ENCODE measurements around the gene TMC1.

The TMC1 gene

GRCh38 chr9:72721067-72721466 is 199.7 kb downstream of the TMC1 start:
- Histone ChIP-seq H2AFZ (ENCODE audit: insufficient read depth, low read length, poor library complexity) (no peak overlapping the region), H3K14ac (ENCODE audit: low read length) (no peak overlapping the region), H3K4me1 (ENCODE audit: control insufficient read depth in 1 of 2, insufficient read depth in 2 of 2, low read length in 2 of 2) (no peaks in the 10 kb centered on the region), H3K79me1 (ENCODE audit: low read length) (no peaks in the 10 kb centered on the region), H4K12ac (ENCODE audit: low read depth, low read length) (no peak overlapping the region), H3K4me2 (ENCODE audit: low read length) (no peak overlapping the region), H2BK120ac (ENCODE audit: insufficient read depth, low read length, poor library complexity) (no peak overlapping the region), H4K8ac (ENCODE audit: low read depth, low read length) (no peak overlapping the region), H2AK5ac (ENCODE audit: low read length) (no peak overlapping the region), H3K36me3 (ENCODE audit: control insufficient read depth in 1 of 2, insufficient read depth in 2 of 2, low read length in 2 of 2) (no peaks in the 10 kb centered on the region), H3K27me3 (ENCODE audit: insufficient read depth, low read length) (no peaks in the 10 kb centered on the region), H2BK5ac (ENCODE audit: low read depth, low read length, poor library complexity) (no peak overlapping the region), H3K9me3 (ENCODE audit: insufficient read depth, low read depth, low read length) (no peaks in the 10 kb centered on the region), H3K27ac (ENCODE audit: low read depth, low read length) (no peak overlapping the region), H3K79me2 (ENCODE audit: control insufficient read depth, insufficient read depth, low read length, poor library complexity) (no peaks in the 10 kb centered on the region), H3K18ac (ENCODE audit: low read length) (no peak overlapping the region), H3K4me3 (ENCODE audit: low read depth, low read length) (no peak overlapping the region), H3K9ac (ENCODE audit: low read length) (no peak overlapping the region), H2BK12ac (ENCODE audit: low read length) (no peak overlapping the region), H3K23ac (ENCODE audit: low read length) (no peak overlapping the region), H4K91ac (ENCODE audit: low read depth, low read length) (no peak overlapping the region), H3K4ac (ENCODE audit: low read depth, low read length) (no peak overlapping the region)
- WGBS (ENCODE audit: extremely low coverage, insufficient coverage, insufficient read length) = no CpG with 5 or more reads among the region's 1 CpG
- DNase-seq = no peak

GRCh38 chr9:72726947-72727346 is 205.5 kb downstream of the TMC1 start:
- Histone ChIP-seq H2BK120ac (ENCODE audit: insufficient read depth, low read length, poor library complexity) (no peak overlapping the region), H3K4me2 (ENCODE audit: low read length) (no peak overlapping the region), H3K27ac (ENCODE audit: low read depth, low read length) (no peak overlapping the region), H3K14ac (ENCODE audit: low read length) (no peak overlapping the region), H4K8ac (ENCODE audit: low read depth, low read length) (no peak overlapping the region), H2AFZ (ENCODE audit: insufficient read depth, low read length, poor library complexity) (no peak overlapping the region), H3K4ac (ENCODE audit: low read depth, low read length) (no peak overlapping the region), H3K27me3 (ENCODE audit: insufficient read depth, low read length) (no peaks in the 10 kb centered on the region), H2BK5ac (ENCODE audit: low read depth, low read length, poor library complexity) (no peak overlapping the region), H4K91ac (ENCODE audit: low read depth, low read length) (no peak overlapping the region), H4K12ac (ENCODE audit: low read depth, low read length) (no peak overlapping the region), H3K18ac (ENCODE audit: low read length) (no peak overlapping the region), H3K79me2 (ENCODE audit: control insufficient read depth, insufficient read depth, low read length, poor library complexity) (no peaks in the 10 kb centered on the region), H2BK12ac (ENCODE audit: low read length) (no peak overlapping the region), H3K4me1 (ENCODE audit: control insufficient read depth in 1 of 2, insufficient read depth in 2 of 2, low read length in 2 of 2) (no peaks in the 10 kb centered on the region), H3K9ac (ENCODE audit: low read length) (no peak overlapping the region), H3K23ac (ENCODE audit: low read length) (no peak overlapping the region), H3K9me3 (ENCODE audit: insufficient read depth, low read depth, low read length) (no peaks in the 10 kb centered on the region), H3K79me1 (ENCODE audit: low read length) (no peaks in the 10 kb centered on the region), H3K36me3 (ENCODE audit: control insufficient read depth in 1 of 2, insufficient read depth in 2 of 2, low read length in 2 of 2) (no peaks in the 10 kb centered on the region), H2AK5ac (ENCODE audit: low read length) (no peak overlapping the region), H3K4me3 (ENCODE audit: low read depth, low read length) (no peak overlapping the region)
- peak; percentile 16 to 57 for DNase-seq
- no CpG with 5 or more reads among the region's 2 CpGs for WGBS (ENCODE audit: extremely low coverage, insufficient coverage, insufficient read length)

- no peak overlapping the region for H2AFZ ChIP-seq (ENCODE audit: insufficient read depth, low read length, poor library complexity)
- no peak overlapping the region for H2BK12ac ChIP-seq (ENCODE audit: low read length)
- H2AK5ac ChIP-seq (ENCODE audit: low read length) = no peak overlapping the region
- no peaks in the 10 kb centered on the region for H3K4me1 ChIP-seq (ENCODE audit: control insufficient read depth in 1 of 2, insufficient read depth in 2 of 2, low read length in 2 of 2)
- no peak overlapping the region for H3K18ac ChIP-seq (ENCODE audit: low read length)
- no peak overlapping the region for H3K4me3 ChIP-seq (ENCODE audit: low read depth, low read length)
- no peaks in the 10 kb centered on the region for H3K79me2 ChIP-seq (ENCODE audit: control insufficient read depth, insufficient read depth, low read length, poor library complexity)
- H4K8ac ChIP-seq (ENCODE audit: low read depth, low read length) = no peak overlapping the region
- no peak overlapping the region for H3K27ac ChIP-seq (ENCODE audit: low read depth, low read length)
- H4K91ac ChIP-seq (ENCODE audit: low read depth, low read length) = no peak overlapping the region
- H3K9me3 ChIP-seq (ENCODE audit: insufficient read depth, low read depth, low read length) = no peaks in the 10 kb centered on the region
- no peak overlapping the region for H4K12ac ChIP-seq (ENCODE audit: low read depth, low read length)
- H3K79me1 ChIP-seq (ENCODE audit: low read length) = no peaks in the 10 kb centered on the region
- no peaks in the 10 kb centered on the region for H3K36me3 ChIP-seq (ENCODE audit: control insufficient read depth in 1 of 2, insufficient read depth in 2 of 2, low read length in 2 of 2)
- H3K27me3 ChIP-seq (ENCODE audit: insufficient read depth, low read length) = no peaks in the 10 kb centered on the region
- no peak overlapping the region for H3K4ac ChIP-seq (ENCODE audit: low read depth, low read length)
- no peak overlapping the region for H3K4me2 ChIP-seq (ENCODE audit: low read length)
- H3K9ac ChIP-seq (ENCODE audit: low read length) = no peak overlapping the region
- no peak overlapping the region for H2BK5ac ChIP-seq (ENCODE audit: low read depth, low read length, poor library complexity)
- H2BK120ac ChIP-seq (ENCODE audit: insufficient read depth, low read length, poor library complexity) = no peak overlapping the region
- H3K14ac ChIP-seq (ENCODE audit: low read length) = no peak overlapping the region
- H3K23ac ChIP-seq (ENCODE audit: low read length) = no peak overlapping the region
- DNase-seq = no peak
Observed at GRCh38 chr9:72728031-72728770, 206.8 kb downstream of the TMC1 start.

- Histone ChIP-seq H2BK12ac (ENCODE audit: low read length) (no peak overlapping the region), H3K4ac (ENCODE audit: low read depth, low read length) (no peak overlapping the region), H3K18ac (ENCODE audit: low read length) (no peak overlapping the region), H2AK5ac (ENCODE audit: low read length) (no peak overlapping the region), H3K9me3 (ENCODE audit: insufficient read depth, low read depth, low read length) (no peaks in the 10 kb centered on the region), H3K4me1 (ENCODE audit: control insufficient read depth in 1 of 2, insufficient read depth in 2 of 2, low read length in 2 of 2) (no peaks in the 10 kb centered on the region), H3K23ac (ENCODE audit: low read length) (no peak overlapping the region), H3K4me3 (ENCODE audit: low read depth, low read length) (no peak overlapping the region), H3K14ac (ENCODE audit: low read length) (no peak overlapping the region), H3K9ac (ENCODE audit: low read length) (no peak overlapping the region), H4K91ac (ENCODE audit: low read depth, low read length) (no peak overlapping the region), H2BK120ac (ENCODE audit: insufficient read depth, low read length, poor library complexity) (no peak overlapping the region), H3K36me3 (ENCODE audit: control insufficient read depth in 1 of 2, insufficient read depth in 2 of 2, low read length in 2 of 2) (no peaks in the 10 kb centered on the region), H3K27ac (ENCODE audit: low read depth, low read length) (no peak overlapping the region), H4K12ac (ENCODE audit: low read depth, low read length) (no peak overlapping the region), H3K79me2 (ENCODE audit: control insufficient read depth, insufficient read depth, low read length, poor library complexity) (no peaks in the 10 kb centered on the region), H3K4me2 (ENCODE audit: low read length) (no peak overlapping the region), H2BK5ac (ENCODE audit: low read depth, low read length, poor library complexity) (no peak overlapping the region), H3K27me3 (ENCODE audit: insufficient read depth, low read length) (no peaks in the 10 kb centered on the region), H3K79me1 (ENCODE audit: low read length) (no peaks in the 10 kb centered on the region), H4K8ac (ENCODE audit: low read depth, low read length) (no peak overlapping the region), H2AFZ (ENCODE audit: insufficient read depth, low read length, poor library complexity) (no peak overlapping the region)
- DNase-seq = no peak
Observed at GRCh38 chr9:72733895-72734294, 212.5 kb downstream of the TMC1 start.

Measured in trophoblast cell (in vitro differentiated cells and primary cell).